B cell (primary cell): Measurements from ENCODE around the gene FARP1. TPM values are rescaled to one million over a fixed set of nuclear protein-coding genes. Genes with fewer than 3 reads are reported as not detected.

ENCODE experiments used
- ATAC-seq: fragments of 200-7000 bp; cut with Tn5 transposase; one replicate; pipeline ENCODE4 v1.10.0; 2021; ENCODE audit warnings: low read depth, mild to moderate bottlenecking, moderate number of reproducible peaks, moderate library complexity
- CTCF ChIA-PET: fragments of 350-600 bp; sonication (Branson Sonifier 250); formaldehyde crosslinking; loops from one replicate; lab custom pipeline; 2021; ENCODE audit warnings: antibody characterized with exemption, inconsistent platforms; lab: Charles Lee
- POLR2A ChIA-PET: fragments of 350-600 bp; sonication (Branson Sonifier 250); formaldehyde crosslinking; loops from one replicate; lab custom pipeline; 2021; ENCODE audit warnings: antibody characterized with exemption; lab: Charles Lee
- DNase-seq: peaks from one replicate; pipeline ENCODE4 v3.0.0; 2013
- H2AFZ ChIP-seq: 2 replicates; pipeline ENCODE4 v1.6.1; 2012; ENCODE audit warnings: mild to moderate bottlenecking, low read depth, low read length; ENCODE audit not compliant: insufficient read depth, poor library complexity, severe bottlenecking
- H3K27ac ChIP-seq, 2 donors: 1 replicate in 1 of 2; 2 replicates in 1 of 2; pipeline ENCODE4 v1.5.1; 2012 to 2013; ENCODE audit warnings: low read length in 2 of 2, mild to moderate bottlenecking in 2 of 2, moderate library complexity in 1 of 2
- H3K27me3 ChIP-seq, 4 experiments: fragments of 200-600 bp in 1 of 4; sonication (generic) in 1 of 4; replicated peaks in 1 of 4; 1 replicate in 2 of 4; 2 replicates in 2 of 4; pipeline versions ENCODE4 v1.6.1 to v1.7.0; 2013 to 2016; ENCODE audit warnings: low read length in 3 of 4, mild to moderate bottlenecking in 2 of 4, mixed read lengths in 1 of 4, moderate library complexity in 1 of 4; ENCODE audit not compliant: insufficient read depth in 4 of 4, control insufficient read depth in 3 of 4; ENCODE audit errors: control extremely low read depth in 1 of 4
- H3K36me3 ChIP-seq, 2 experiments: replicated peaks in 1 of 2; 1 replicate in 1 of 2; 2 replicates in 1 of 2; pipeline versions ENCODE4 v1.6.1 to v1.7.1; 2013; ENCODE audit warnings: low read length in 1 of 2; ENCODE audit not compliant: insufficient read depth in 2 of 2, control insufficient read depth in 1 of 2; ENCODE audit errors: control extremely low read depth in 1 of 2, extremely low read depth in 1 of 2
- H3K4me1 ChIP-seq, 2 donors: fragments of 200-600 bp in 1 of 2; sonication (generic) in 1 of 2; 1 replicate in 1 of 2; 2 replicates in 1 of 2; pipeline versions ENCODE4 v1.5.1 to v1.6.1; 2013 to 2017; ENCODE audit warnings: low read length in 2 of 2; ENCODE audit not compliant: control insufficient read depth in 2 of 2, insufficient read depth in 2 of 2
- H3K4me2 ChIP-seq: replicated peaks from 2 replicates; pipeline ENCODE3; 2012; ENCODE audit warnings: mild to moderate bottlenecking, low read depth, low read length; ENCODE audit not compliant: poor library complexity, severe bottlenecking
- H3K4me3 ChIP-seq, 5 experiments: fragments of 200-600 bp in 1 of 5; sonication (generic) in 1 of 5; 1 replicate in 3 of 5; 2 replicates in 2 of 5; pipeline versions ENCODE4 v1.5.1 to v1.7.0; 2011 to 2016; ENCODE audit warnings: low read length in 4 of 5, mild to moderate bottlenecking in 4 of 5, low read depth in 2 of 5, control low read depth in 1 of 5, moderate library complexity in 1 of 5; ENCODE audit not compliant: insufficient read depth in 1 of 5; ENCODE audit errors: control extremely low read depth in 1 of 5, extremely low read depth in 1 of 5
- H3K79me2 ChIP-seq: fragments of 200-600 bp; sonication (generic); one replicate; pipeline ENCODE4 v1.6.0; 2016; ENCODE audit warnings: low read length; ENCODE audit not compliant: control insufficient read depth, insufficient read depth
- H3K9ac ChIP-seq: fragments of 200-600 bp; sonication (generic); 2 replicates; pipeline ENCODE4 v1.6.1; 2017; ENCODE audit warnings: mild to moderate bottlenecking, low read length, moderate library complexity
- H3K9me3 ChIP-seq, 3 donors: one replicate each; pipeline versions ENCODE4 v1.6.1 to v1.7.1; 2013; ENCODE audit warnings: low read length in 2 of 3; ENCODE audit not compliant: control insufficient read depth in 2 of 3, insufficient read depth in 1 of 3; ENCODE audit errors: control extremely low read depth in 1 of 3
- H4K20me1 ChIP-seq: 2 replicates; pipeline ENCODE4 v1.6.0; 2012; ENCODE audit warnings: mild to moderate bottlenecking, low read length; ENCODE audit not compliant: insufficient read depth, control insufficient read depth, poor library complexity, severe bottlenecking
- H3K27ac Mint-ChIP-seq: one replicate; pipeline ENCODE4 v1.8.0; 2021; ENCODE audit warnings: mixed read lengths
- H3K27me3 Mint-ChIP-seq: one replicate; pipeline ENCODE4 v1.8.0; 2021; ENCODE audit warnings: mixed read lengths
- H3K4me1 Mint-ChIP-seq: one replicate; pipeline ENCODE4 v1.8.0; 2021; ENCODE audit warnings: mixed read lengths
- H3K4me3 Mint-ChIP-seq: one replicate; pipeline ENCODE4 v1.8.0; 2021; ENCODE audit warnings: mixed read lengths
- H3K9me3 Mint-ChIP-seq: one replicate; pipeline ENCODE4 v1.8.0; 2022; ENCODE audit warnings: mixed read lengths; ENCODE audit not compliant: insufficient read depth
- CTCF ChIP-seq: fragments of 200-600 bp; IDR thresholded peaks from one replicate; pipeline ENCODE4 v1.8.0; 2022; ENCODE audit warnings: antibody characterized with exemption, mild to moderate bottlenecking
- EZH2 ChIP-seq: IDR thresholded peaks from 2 replicates; pipeline ENCODE4 v1.6.1; 2012; ENCODE audit warnings: borderline replicate concordance, low read depth, mild to moderate bottlenecking, moderate library complexity, low read length; ENCODE audit not compliant: insufficient read depth, poor library complexity, severe bottlenecking
- WGBS: methylation state at CpG from one replicate; pipeline ENCODE4 v1.1.5; 2013; ENCODE audit warnings: missing lambda C conversion rate; ENCODE audit not compliant: insufficient coverage; 5-methylcytosine and 5-hydroxymethylcytosine counted together
- intact Hi-C: fragments of 100-400 bp; cut with micrococcal nuclease; formaldehyde crosslinking; loops from one replicate; pipeline ENCODE4 v1.10.0; 2022
- polyA plus RNA-seq: library from polyadenylated mRNA; depleted of rRNA; stranded (reverse); fragments of >200 nt; gene quantifications from 2 replicates; pipeline ENCODE4 v1.2.3, GENCODE V29; 2012
- total RNA-seq, 2 donors: library from RNA; stranded (reverse); fragments of 120-200 nt in 1 of 2; gene quantifications; 1 replicate in 1 of 2; 2 replicates in 1 of 2; pipeline versions ENCODE4 v1.2.3 to v1.2.4, GENCODE V29; 2013 to 2022

FARP1 gene
- total and polyA plus RNA-seq, 2 donors (not counting 1 experiment from before 2014, with no cell fraction given), result 0.15 to 1.5 TPM

GRCh38 chr13:98326291-98326690, 183.4 kb downstream of the FARP1 start:
- no peaks in the 10 kb centered on the region for H3K9me3 ChIP-seq
- no peak for TF ChIP-seq CTCF
- TF ChIP-seq EZH2, result no peak
- no peak overlapping the region for H3K4me3 ChIP-seq
- no peaks in the 10 kb centered on the region for H3K27me3 ChIP-seq
- H3K36me3 ChIP-seq, result no peaks in the 10 kb centered on the region
- H3K27ac ChIP-seq, result no peak overlapping the region
- DNase-seq (no peak), ATAC-seq (no peak)
- 73% methylated on average over 2 of the region's 5 CpGs for WGBS
- ChIA-PET CTCF (no interaction called here), POLR2A (no interaction called here)
- H3K27me3 Mint-ChIP-seq, result peaks cover 19% of the 10 kb centered on the region
- H3K27ac Mint-ChIP-seq, result no peak overlapping the region
- no peaks in the 10 kb centered on the region for H3K79me2 ChIP-seq
- H4K20me1 ChIP-seq, result no peaks in the 10 kb centered on the region
- H3K4me1 ChIP-seq, result no peaks in the 10 kb centered on the region
- no peaks in the 10 kb centered on the region for H3K4me1 Mint-ChIP-seq
- intact Hi-C loops, result no loop called here
- no peak overlapping the region for H3K4me2 ChIP-seq
- no peak overlapping the region for H2AFZ ChIP-seq
- H3K9ac ChIP-seq, result no peak overlapping the region
- H3K4me3 Mint-ChIP-seq, result no peak overlapping the region
- H3K9me3 Mint-ChIP-seq, result no peaks in the 10 kb centered on the region

GRCh38 chr13:98327371-98328270, 184.7 kb downstream of the FARP1 start:
- WGBS, result 91% methylated on average over 9 of the region's 10 CpGs
- POLR2A ChIA-PET, result no interaction called here
- no peak overlapping the region for H3K27ac Mint-ChIP-seq

More at GRCh38 chr13:98327371-98328270, 184.7 kb downstream of the FARP1 start:
- H3K4me1 ChIP-seq, result no peaks in the 10 kb centered on the region
- H3K9me3 Mint-ChIP-seq, result no peaks in the 10 kb centered on the region
- CTCF ChIA-PET, result no interaction called here
- intact Hi-C loops, result no loop called here
- ATAC-seq (no peak), DNase-seq (no peak)
- H3K27me3 Mint-ChIP-seq, result peaks cover 20% of the 10 kb centered on the region
- TF ChIP-seq CTCF (no peak), EZH2 (no peak)
- no peak overlapping the region for H3K27ac ChIP-seq
- no peaks in the 10 kb centered on the region for H3K79me2 ChIP-seq
- no peaks in the 10 kb centered on the region for H3K4me1 Mint-ChIP-seq
- H3K9me3 ChIP-seq, result no peaks in the 10 kb centered on the region
- H2AFZ ChIP-seq, result no peak overlapping the region
- H3K4me3 Mint-ChIP-seq, result no peak overlapping the region
- no peak overlapping the region for H3K9ac ChIP-seq
- no peak overlapping the region for H3K4me2 ChIP-seq
- H3K36me3 ChIP-seq, result no peaks in the 10 kb centered on the region
- no peaks in the 10 kb centered on the region for H4K20me1 ChIP-seq
- no peaks in the 10 kb centered on the region for H3K27me3 ChIP-seq
- no peak overlapping the region for H3K4me3 ChIP-seq
